ENCODE data around the gene COX19.
"Not testable (repeated sequence)": the region's sequence is repeated elsewhere in the genome, so short reads cannot be mapped to it uniquely, and the experiment has no call there.

COX19 gene

DNA sequence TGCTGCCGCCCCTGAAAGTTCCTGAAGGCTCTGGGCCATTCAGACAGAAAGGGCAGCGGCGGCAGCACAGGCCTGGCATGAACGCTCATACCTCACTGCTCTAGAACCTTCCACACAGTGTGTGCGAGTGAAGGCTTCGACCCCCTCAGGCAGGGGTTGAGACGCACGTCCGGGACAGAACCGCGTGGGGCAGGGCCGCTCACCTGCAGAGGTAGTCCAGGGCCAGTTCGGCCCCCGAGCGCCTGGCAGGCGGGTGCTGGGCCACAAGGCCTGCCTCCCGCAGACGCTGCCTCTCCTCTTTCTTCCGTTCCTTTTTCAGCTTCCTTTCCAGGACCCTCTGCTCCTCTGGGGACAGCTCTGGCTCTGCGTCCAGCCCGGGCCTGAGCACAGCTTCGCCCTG is 34.4 kb upstream of the COX19 start:
- FAIRE-seq = no peak

DNA sequence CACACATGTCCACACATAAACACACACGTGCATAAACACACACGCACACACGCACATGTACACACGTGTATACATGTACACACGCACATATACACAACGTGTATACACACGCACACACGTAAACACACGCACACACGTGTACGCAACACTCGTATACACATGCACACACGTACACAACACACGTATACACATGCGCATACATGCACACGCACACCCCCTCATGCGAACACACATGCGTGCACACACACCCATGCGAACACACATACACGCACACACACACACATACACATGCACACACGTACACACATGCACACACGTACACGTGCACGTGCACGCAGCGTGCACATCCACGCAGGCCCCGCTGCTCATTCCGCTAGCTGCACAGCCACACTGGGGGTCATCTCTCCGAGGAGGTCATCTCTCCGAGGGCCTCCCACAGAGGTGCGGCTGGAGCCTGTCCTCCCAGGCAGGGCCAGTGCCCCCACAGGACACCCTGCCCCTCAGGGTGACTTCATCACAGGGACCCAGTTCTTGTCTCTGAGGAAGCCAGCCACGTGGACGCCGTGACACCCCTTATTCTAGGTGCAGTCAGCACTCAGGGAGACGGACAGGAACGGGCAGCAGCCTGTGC is 33.5 kb upstream of the COX19 start:
- FAIRE-seq = no peak

DNA sequence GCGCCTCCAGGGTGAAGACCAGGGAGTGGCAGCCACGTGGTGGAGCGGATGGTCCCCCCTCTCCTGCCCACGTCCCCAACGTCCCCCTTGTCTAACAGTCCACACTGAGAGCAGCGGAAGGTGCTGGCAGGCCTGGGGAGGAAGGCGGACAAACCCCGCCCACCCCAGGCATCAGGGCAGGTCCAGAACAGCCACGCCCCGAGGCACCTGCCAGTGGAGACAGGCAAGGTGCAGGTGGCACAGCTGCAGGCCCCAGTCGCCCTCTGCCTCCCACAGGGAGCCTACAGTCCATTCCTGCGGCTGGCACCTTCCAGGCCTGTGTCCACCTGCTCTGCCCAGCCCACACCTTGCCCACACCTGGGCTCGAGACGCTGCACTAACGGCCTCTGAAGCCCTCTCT is 32.6 kb upstream of the COX19 start:
- no peak for FAIRE-seq

DNA sequence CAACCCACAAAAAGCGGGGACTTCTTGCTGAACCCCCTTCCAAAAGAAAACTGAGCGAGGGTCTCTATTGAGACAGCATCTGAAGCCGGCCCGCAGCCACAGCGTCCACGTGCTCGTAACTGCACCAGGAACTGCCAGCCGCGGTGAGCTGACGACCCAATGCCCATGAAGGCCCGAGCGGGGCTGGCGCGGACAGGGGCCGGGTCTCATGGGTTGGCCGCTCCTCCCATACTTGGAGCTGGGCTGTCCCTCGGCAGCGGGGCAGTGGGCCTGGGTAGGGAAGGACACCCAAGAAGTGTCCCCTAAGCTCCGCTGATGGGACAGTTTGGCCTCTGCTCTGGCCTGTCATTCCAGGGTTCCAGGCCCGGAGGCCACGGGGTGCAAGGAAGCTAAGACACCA is 30.0 kb upstream of the COX19 start:
- FAIRE-seq = no peak

DNA sequence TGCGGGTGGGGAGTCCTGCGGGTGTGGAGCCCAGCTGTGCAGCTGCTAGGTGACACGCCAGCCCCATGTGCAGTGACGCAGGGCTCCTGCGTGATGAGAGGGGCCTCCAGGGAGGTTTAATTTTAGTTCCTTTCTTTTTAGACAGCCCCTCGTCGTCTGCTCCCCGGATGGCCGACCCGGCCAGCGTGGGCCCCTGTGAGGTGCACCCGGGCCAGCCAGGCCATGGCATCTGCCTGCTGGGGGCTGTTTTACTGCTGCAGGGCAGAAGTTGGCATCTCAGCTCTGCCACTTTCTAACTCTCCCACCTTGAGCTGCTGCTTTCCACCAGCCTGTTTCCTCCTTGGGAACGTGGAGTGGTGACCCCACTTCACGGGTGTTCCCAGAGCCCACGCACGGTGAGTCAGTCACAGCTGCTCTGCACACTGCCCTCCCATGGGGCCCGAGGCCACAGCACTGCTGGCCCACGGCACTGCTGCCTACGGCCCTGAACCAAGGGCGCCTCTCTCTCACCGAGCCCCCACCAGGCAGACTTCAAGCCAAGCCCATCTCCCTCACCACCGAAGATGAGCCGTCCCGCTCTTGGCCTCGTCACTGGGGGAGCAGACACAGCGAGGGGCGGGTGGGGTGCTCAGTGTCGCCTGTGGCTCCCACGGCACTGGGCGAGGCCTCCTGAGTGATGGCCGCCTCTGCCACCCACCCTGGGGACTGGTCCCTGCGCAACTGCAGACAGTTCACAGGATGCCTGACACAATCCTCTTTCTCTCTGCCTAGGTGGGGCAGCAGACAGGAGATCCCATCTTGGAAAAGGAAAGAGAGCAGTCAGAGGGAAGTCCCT is 28.9 kb upstream of the COX19 start:
- no peak for FAIRE-seq

DNA sequence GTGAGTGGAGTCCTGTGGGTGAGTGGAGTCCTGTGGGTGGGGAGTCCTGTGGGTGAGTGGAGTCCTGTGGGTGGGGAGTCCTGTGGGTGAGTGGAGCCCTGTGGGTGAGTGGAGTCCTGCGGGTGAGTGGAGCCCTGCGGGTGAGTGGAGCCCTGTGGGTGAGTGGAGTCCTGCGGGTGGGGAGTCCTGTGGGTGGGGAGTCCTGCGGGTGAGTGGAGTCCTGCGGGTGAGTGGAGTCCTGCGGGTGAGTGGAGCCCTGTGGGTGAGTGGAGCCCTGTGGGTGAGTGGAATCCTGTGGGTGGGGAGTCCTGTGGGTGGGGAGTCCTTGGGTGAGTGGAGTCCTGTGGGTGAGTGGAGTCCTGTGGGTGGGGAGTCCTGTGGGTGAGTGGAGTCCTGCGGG is 27.1 kb upstream of the COX19 start:
- not testable (repeated sequence) for FAIRE-seq

DNA sequence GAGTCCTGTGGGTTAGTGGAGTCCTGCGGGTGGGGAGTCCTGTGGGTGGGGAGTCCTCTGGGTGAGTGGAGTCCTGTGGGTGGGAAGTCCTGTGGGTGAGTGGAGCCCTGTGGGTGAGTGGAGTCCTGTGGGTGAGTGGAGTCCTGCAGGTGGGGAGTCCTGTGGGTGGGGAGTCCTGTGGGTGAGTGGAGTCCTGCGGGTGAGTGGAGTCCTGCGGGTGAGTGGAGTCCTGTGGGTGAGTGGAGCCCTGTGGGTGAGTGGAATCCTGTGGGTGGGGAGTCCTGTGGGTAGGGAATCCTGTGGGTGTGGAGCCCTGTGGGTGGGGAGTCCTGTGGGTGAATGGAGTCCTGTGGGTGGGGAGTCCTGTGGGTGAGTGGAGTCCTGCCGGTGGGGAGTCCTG is 26.7 kb upstream of the COX19 start:
- FAIRE-seq = not testable (repeated sequence)

DNA sequence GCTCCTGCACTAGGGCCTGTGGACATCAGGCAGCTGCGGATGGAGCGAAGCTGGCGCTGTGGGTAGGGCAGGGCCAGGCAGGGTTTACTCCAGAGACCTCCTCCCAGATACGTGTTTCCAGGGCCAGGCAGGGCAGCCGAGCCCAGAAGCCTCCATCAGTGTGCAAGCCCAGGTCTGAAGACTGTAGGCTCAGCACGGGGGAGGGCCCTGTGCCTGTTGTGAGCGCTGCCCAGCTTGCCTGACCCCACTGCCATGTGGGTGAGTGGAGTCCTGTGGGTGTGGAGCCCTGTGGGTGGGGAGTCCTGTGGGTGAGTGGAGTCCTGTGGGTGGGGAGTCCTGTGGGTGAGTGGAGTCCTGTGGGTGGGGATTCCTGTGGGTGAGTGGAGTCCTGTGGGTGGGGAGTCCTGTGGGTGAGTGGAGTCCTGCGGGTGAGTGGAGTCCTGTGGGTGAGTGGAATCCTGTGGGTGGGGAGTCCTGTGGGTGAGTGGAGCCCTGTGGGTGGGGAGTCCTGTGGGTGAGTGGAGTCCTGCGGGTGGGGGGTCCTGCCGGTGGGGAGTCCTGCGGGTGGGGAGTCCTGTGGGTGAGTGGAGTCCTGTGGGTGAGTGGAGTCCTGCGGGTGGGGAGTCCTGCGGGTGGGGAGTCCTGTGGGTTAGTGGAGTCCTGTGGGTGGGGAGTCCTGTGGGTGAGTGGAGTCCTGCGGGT is 25.9 kb upstream of the COX19 start:
- not testable (repeated sequence) for FAIRE-seq

DNA sequence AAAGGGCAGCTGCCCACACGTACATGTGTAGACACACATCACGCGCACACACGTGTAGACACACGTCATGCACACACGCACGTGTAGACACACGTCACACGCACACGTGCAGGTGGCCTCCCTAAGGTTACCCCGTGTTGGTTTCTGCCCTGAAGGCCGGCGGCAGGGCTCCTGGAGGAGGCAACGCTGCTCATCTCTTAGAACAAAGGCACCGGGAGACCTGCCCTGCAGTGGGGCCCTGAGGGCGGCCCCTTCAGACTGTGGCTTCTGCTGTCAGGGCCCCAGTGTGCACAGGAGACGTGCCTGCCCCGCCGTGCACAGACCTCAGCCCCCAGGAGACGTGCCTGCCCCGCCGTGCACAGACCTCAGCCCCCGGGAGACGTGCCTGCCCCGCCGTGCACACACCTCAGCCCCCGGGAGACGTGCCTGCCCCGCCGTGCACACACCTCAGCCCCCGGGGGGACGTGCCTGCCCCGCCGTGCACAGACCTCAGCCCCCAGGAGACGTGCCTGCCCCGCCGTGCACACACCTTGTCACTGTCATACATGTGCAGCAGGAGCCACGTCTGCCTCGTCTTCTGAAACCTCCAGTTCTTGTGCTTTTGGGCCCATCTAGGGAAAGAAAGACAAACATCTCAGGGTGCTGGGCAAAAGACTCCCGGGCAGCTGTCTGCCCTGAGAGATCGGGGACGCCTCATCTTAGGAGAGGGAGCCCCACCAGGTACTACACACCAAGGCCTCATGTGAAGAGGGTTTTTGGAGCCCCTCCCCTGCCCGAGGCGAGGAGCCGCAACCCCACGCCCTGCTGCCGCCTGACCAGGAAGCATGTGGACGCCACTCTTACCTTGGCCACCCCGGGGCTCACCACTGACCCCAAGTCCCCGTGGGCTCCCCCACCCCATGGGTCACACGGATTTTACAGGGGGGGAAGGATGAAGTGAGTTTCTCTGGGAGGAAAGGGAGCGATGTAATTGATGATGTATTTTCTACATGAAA is 24.9 kb upstream of the COX19 start:
- FAIRE-seq = no peak

DNA sequence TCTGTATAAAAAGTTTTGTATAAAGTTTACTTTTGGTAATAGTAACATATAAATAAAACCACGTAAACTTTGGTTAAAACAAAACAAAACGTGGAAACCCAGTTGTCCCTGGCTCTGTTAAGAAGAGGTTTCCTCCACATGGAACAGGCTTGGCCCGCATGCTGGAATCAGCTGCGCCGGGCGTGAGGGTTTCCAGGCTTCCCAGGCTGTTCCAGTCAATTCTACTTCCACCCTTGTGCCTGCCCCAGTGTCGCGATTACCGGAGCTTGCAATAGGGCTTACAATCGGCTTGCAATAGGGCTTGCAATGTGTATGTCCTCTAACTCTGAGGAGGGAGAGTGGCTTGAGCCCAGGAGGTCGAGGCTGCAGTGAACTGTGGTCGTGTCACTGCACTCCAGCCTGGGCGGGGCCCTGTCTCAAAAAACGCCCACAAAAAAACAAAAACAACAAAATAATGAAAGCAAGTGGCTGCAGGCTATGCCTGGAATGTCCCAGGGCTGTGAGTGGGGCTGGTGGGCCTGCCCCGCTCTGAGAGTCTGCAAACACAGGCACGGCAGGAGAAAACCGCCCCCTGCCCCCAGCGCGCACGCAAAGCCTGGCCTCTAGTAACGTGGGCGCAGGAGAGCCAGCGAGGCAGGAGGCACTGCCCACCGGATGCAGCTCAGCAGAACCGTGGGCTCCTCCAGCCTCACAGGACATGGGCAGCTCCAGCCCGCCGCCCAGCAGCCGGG is 24.0 kb upstream of the COX19 start:
- no peak for FAIRE-seq

DNA sequence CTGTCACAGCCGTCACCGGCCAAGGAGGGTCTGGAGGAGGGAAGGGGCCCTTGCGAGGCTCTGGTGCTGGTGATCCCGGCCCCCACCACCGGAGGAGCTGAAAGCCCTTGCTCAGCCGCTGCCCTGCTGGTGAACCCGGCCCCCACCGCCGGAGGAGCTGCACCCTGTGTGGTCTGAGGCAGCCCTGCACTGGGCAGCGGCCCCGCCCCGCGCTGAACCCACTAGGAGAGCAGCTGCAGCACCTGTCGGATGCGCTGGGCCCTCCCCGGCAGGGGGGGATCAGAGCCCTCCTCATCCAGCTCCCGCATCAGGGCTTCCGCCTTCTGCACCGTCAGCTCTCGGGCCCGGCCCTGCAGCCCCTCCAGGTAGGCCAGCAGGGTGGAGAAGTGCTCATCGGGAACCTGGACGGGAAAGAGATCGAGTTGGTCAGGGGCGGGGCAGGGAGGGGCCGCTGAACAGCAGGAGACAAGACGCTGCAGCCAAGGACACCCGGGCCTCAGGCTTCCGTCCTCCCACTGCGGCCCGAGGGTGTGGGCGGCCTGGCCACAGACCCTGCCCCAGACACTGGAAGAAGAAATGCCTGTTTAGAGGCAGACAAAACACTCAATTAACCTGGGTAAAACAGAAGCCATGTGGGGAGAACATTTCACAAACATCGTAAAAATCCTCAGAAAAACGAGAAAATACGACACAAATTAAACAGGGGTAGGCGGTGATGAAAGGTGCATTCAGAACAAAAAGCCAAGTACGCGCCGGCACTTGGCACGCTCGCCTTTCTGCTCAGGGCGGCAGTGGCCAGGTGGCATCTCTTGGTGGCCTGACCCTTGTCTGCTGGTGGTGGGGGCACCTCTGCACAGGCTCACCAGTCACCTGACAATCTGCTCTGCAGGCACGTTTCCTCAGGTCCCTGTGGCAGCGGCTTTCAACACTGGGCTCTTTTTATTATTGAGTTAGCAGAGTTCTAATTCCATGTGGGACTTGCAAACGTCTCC is 22.4 kb upstream of the COX19 start:
- no peak for FAIRE-seq

DNA sequence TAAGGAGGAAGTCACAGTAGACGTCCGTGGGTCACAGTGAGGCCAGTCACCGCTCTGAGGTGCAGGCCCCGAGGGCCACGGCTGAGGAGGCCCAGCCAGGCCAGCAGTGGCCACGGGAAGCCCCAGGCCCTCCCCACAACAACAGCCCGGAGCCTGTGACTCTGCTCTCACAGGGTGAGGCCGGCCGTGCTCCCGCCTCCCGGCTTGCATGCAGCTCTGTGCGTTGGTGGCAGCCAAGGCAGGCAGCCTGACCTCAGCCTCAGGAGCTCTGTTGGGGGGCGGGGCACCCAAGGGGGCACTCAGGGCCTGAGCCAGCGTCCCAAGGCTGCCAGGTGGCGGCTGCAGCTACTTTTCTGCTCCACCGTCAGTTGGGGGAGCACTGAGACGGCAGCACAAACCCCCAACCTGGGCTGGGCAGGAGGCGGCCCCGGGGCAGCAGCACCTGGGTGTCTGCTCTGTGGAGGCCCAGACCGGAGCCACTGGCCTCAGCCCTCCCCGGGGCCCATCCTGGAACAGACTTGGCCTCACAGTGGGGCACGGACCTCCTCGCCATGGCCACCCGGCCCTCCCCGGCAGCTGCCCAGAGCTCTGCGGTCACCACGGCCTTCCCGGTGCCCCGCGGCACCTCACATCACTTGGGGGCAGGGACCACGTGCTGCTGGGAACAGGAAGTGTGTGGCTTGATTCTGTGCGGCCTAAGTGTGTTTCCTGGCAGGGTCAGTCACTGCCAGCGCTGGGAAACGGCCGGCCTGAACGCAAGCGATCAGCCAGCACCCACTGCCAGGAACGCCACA is 20.9 kb upstream of the COX19 start:
- FAIRE-seq = no peak

DNA sequence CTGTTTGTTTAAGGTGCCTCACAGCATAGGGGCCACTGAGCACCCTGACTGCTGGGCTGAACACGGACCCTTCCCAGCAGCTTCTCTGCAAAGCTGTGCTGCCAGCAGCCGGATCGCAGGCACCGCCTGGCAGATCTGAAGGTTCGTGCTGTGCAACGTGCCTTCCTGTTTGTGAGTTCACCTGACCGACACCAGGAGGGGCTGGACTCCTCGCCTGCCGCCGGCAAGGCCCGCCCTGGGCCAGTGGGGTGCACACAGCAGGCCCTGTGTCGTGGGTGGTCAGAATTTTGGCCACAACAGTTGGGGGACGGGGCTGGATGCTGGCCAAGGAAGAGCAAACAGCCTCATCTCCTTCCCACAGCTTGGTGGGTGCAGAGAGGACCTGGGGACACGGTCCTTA is 20.2 kb upstream of the COX19 start:
- no peak for FAIRE-seq

DNA sequence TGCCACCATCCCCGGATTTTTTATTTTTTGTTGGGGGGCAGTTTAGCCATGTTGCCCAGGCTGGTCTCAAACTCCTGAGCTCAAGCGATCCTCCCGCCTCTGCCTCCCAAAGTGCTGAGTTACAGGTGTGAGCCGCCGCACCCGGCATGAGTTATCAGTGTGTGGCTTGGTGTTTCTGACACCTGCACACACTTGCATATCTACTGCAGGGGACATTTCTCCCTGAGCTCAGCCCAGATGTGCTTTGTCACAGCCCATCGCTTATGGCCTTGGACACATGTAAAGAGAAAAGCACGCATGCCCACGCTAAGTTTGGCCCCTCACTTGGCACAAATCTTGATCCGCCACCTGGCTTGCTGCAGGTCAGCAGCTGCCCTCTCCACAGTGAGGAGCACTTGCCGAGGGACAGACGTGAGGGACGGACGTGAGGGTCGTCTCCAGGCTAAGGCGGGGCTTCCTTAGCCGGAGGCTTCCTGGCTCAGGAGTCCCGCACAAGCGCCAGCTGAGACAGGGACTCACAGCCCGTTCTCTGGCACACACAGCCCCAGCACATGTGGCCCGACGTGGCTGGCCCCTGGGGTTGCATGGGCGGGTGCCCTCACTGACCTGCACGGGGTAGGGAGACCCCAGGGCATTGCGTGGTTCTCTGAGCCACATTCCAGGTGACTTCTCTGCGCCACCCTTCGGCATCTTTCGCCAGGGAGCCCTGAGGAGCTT is 19.4 kb upstream of the COX19 start:
- FAIRE-seq = no peak

DNA sequence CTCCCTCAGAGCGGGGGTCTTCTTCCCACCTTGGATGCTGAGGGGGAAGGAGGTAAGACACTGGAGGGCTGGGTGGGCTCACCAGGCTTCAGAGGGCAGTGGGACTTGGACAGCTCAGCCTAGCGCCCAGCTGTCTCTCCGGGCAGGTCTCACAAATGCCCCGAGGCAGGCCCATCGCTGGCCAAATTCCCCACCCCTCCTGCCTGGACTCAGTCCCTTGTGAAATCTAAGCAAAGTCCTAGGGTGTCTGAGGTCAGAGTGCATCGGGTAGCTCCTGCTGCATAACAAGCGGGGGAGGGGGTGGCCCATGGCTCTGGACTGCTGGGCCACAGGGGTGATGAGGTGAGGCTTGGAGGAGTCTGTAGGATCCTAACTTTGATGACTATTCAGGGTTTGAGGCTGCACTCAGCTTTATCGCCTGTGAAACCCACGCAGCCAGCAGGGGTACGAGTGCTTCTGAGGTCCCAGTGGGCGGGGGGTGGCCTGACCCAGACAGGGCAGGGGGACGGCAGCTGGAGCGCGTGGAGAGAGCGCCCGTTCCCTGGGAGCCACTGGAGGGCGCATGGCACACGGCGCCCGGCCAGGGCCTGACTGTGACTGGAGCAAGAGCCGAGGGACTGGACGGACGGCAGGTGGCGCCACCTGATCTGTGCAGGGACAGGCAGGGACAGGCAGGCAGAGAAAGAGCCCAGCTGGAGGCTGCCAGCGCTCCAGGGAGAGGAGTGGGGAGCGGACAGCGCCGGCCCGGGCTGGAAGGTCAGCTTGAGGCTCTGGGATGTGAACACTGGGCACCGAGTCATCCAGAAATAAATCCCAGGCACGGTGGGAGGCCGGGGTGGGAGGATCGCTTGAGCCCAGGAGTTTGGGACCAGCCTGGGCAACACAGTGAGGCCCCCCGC is 17.6 kb upstream of the COX19 start:
- peak; percentile 37 for FAIRE-seq

DNA sequence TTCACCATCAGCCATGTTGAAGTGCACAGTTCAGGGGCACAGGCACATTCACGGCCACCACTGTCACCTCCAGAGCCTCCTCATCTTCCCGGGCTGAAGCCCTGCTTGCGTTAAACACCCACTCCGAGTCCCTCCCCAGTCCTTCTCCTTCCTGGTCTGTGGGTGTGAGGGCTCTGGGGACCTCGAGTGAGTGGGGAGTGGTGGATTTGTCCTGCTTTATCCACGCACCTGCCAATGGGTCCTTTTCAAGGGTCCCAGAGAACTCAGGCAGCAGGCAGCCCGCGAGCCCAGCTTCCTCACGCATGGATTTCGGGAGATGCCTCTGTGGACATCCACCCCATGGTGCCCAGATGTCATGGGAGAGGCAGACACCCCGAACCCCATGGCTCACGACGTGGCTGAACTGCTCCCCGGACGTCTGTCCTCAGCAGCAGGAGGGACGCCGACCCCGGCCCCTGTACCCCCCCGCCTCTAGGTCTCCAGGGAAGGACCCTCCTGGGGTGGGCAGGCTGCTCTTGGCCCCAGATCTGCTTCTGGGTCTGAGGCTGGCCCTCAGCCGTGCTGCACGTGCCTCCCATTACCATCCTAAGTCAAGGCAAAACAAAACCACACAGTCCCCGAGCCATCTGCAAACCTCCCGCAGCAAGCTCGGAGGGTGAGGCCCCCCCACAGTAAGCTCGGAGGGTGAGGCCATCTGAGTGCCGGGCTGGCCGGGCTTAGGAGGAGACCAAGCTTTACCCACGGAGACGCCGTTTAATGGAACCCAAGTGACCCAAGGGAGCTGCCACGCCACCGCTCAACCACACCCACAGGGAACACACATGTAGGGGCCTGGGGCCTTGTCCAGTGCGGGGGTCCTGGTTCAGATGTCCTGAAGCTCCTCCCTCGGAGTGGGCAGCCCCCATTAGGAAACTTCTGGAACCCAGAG is 16.6 kb upstream of the COX19 start:
- FAIRE-seq = no peak
